Measurements from ENCODE around the gene PCGF1.

PCGF1 gene

DNA sequence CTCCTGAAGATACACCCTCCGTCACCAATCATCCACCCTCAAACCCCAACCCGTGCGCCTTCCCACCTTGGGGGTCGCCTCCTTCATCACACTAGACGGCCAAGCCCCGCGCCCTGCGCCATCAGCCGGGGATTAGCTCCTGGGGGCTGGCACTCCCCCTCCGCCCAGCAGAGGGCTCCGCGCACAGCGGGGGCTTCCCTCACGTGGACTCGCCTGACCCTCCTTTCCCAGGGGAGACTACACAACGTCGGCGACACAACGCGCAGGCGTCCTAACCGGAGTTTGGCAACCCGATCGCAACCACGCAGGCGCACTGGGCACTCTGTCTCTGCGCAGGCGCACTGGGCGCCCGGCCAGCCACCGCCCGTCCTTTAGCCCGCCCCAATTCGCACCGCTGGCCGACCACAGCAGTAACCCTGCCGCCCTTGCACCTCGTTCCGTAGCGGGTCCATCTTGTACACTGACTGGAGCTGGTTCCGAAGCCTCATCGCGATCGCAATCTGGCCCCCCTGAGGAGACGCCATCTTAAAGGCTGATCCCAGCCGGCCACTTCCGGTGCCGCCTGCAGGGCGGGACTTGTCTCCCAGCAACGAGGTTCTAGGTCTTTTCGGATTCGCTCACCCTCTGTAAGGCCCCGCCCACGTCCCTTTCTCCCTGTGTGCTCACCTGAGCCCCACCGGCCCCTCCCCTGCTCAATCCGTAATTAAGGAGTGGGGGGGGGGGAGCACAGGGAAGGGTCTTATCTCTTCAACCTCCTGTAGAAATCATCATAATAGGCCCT lies at the start of gene PCGF1:
Gene PCGF1, minus strand, starts transcription at position 551 of the 781 bp plus-strand sequence. Its CDS starts 27 bp downstream, at position 524.
- DNase-seq (ENCODE audit: low read depth in 3 of 3), result peak; percentile 98

DNA sequence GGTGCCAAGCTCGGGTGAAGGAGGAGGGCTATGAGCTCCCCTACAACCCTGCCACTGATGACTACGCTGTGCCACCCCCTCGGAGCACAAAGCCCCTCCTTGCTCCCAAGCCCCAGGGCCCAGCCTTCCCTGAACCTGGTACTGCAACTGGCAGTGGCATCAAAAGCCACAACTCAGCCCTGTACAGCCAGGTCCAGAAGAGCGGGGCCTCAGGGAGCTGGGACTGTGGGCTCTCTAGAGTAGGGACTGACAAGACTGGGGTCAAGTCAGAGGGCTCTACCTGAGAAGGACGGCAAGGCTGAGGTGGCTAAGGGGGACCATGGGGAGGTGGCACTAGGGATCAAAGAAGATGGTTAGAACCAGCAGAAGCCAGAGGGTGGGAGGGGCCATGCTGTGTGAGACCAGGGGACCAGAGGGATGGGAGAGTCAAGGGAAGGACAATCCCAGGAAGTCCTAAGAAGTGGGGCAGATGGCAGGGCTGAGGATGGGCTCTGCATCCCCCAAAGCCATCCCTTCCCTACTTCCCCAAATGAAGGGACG lies 49.4 kb upstream of the PCGF1 start:
- DNase-seq (ENCODE audit: low read depth in 3 of 3), result no peak

DNA sequence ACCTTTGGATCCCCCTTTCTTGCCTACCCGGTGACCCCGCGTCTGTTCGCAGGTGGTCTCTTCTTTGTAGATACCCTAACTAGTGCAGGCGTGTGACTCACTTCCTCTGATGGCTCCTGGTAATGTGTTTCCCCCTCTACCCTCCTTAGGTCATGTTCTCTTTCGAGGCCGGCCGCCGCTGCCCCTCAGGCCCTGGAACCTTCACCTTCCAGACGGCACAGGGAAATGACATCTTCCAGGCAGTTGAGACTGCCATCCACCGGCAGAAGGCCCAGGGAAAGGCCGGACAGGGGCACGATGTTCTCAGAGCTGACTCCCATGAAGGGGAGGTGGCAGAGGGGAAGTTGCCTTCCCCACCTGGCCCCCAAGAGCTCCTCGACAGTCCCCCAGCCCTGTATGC lies 48.7 kb upstream of the PCGF1 start:
- DNase-seq (ENCODE audit: low read depth in 3 of 3), result no peak

DNA sequence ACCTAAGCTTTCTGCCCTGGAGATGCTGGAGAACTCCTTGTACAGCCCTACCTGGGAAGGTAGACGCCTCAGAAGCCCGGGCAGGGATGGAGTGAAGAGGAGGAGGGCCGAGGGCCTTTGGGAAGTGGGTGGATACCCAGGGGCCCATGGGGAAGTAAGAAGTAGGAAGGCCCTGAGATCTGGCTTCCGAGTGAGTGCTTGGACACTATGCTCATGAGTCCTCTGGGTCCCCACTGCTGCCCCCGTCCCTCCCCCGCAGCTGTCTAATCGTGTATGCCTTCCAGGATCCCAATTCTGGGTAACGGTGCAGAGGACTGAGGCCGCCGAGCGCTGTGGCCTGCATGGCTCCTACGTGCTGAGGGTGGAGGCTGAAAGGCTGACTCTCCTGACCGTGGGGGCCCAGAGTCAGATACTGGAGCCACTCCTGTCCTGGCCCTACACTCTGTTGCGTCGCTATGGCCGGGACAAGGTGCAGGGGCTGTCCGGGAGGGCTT lies 48.2 kb upstream of the PCGF1 start:
- no peak for DNase-seq (ENCODE audit: low read depth in 3 of 3)

DNA sequence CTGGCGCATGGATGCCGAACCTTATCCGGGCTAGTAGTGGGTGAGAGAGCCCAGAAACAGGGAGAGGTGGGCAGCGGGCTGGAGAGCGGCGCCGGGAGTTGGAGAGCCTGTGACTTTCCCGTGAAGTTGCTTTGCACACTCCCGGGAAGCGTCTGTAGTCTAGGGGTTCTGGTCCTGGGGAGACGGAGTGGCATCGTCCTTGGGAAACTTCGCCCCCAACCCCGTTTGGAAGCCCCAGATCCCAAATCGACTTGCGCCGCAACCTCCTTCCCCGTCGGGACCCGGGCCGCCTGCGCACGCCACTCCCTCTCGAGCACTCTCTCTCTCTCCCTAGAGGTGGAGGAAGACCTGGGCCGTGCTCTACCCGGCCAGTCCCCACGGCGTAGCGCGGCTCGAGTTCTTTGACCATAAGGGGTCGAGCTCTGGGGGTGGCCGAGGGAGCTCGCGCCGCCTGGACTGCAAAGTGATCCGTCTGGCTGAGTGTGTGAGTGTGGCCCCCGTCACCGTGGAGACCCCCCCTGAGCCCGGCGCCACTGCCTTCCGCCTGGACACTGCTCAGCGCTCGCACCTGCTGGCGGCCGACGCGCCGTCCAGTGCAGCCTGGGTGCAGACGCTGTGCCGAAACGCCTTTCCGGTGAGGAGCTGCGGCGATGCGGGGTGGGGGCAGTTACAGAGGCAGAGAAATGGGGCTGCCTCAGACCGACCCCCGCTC lies 47.5 kb upstream of the PCGF1 start:
- DNase-seq (ENCODE audit: low read depth in 3 of 3), result peak in 1 of 3 experiments; percentile 39

DNA sequence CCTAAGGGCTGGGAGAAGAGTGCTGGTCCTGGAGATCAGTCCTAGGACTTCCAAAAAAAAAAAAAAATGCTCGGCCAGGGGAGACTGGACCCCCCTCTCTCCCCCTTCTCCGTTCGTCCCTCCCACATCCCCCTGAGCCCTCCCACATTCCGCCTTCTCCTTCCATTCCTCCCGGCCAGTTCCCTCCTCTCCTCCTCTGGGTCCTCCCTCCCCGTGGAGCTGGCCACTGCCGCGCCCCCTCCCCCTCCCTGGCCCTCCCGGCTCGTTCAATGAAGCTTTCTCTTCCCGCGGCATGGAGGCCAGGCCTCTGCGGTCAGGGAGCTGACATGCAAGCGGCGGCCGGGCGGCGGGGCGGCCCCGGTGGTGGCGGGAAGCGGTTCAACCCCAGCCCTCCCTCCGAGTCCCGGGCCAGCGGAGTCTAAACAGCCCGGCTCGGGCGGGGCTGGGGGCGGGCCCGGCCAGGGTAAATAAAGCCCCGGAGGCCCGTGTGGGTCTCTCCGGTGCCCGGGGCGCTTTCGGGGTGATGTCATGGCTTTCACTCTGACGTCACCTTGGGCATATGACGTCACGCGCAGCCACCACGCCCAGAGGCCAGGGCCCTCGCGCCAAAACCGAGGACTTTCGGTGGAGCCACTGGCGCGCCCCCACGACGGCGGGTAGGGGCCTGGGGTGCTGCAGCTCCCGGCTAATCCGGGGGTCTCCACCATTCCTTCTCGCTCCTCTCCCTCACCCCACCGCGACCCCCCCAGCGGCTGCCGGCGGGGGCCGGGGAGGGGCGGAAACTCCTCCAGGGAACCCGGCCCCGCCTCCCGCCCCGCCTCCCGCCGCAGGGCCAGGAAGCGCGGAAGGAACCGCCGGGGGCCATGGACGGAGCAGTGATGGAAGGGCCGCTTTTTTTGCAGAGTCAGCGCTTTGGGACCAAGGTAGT lies 46.7 kb upstream of the PCGF1 start, which contains the start of the genes DOK1 and LOXL3:
Gene DOK1, plus strand, starts transcription at position 829 of the 928 bp plus-strand sequence. Its CDS starts 35 bp downstream, at position 864.
Gene LOXL3, minus strand, starts transcription at position 51 of the 928 bp plus-strand sequence. CDS start 1,308 bp downstream, outside the sequence.
- DNase-seq (ENCODE audit: low read depth in 3 of 3), result peak; percentile 67 to 83 (median 74)

DNA sequence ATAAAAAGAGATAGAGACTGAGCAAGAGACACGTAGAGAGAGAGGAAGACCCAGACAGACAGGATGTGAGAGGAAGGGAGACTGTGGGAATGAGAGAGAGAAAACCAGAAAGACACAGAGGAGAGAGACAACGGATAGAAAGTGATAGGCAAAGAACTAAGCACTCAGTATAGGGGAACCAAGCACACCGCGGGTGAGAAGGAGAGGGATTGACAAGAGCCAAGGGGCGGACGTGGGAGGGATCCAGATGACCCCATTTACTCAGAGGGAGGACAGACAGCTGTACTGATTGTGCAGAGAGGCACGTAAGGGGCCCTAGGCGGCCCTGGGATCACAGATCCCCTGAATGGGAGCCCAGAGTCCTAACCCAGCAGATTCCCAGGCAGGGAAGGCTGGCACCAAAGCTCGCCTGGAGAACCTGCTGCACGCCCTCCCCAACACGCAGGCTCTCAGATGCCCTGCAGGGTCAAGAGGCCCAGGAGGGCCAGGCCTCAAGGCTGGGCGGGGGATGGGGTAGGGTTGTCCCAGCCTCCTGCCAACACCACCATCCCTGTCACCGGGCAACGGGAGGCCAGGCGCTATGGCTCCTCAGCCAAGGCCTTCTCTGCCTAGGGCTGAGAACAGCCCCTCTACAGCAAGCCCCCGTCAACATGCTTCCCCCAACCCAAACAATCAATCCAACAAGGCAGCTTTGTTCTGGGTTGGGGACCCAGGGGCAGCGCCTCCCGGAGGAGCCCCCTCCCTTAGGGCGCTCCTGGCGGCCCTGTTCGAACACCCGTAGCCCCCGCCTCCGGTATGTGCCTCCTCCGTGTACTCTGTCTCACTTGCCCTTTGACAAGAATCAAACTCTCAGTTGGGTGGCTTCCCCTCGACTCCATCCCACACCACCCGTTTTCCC lies 45.7 kb upstream of the PCGF1 start:
- DNase-seq (ENCODE audit: low read depth in 3 of 3), result no peak

DNA sequence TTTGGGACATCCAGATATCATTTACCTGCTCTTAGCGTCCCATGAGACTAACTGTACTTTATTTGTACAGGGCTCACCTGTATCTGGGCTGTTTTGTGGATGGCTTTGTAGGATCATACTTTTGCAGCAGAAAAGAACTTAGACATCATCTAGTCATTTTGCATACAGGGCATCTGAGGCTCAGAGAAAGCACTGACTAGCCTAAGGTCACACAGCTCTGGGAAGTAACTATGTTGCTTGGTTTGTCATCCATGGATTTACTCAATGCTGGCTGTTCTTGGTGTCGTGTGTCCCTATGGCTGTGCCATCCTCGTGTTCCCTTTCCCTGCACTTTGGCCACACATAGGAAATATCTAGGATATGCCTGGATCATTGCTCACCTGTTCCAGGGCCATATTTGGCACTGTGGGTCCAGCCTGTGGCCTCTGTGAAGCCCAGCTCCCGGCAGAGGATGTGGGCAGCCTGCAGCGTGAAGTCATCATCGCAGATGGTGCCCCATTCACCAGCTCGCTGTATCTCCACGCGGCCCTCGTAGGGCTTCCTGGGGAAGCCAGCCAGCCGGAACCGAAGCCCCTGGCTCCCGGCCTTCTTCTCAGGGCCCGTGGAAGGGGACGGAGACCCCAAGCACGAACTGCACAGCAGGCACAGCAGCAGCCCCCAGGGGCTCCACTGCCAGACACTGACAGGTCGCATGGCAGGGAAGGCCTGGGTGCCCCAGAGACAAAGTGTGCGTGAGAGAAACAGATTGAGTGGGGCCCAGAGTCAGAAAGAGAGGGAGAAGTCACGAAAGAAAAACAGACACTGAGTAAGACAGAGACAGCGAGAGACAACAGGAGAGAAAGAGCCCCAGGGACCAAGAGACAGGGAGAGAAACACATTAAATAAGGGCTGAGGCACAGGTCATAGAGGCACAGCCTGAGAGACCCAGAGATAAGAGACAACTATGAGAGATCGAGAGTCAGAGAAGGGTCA lies 44.7 kb upstream of the PCGF1 start:
- DNase-seq (ENCODE audit: low read depth in 3 of 3), result no peak

DNA sequence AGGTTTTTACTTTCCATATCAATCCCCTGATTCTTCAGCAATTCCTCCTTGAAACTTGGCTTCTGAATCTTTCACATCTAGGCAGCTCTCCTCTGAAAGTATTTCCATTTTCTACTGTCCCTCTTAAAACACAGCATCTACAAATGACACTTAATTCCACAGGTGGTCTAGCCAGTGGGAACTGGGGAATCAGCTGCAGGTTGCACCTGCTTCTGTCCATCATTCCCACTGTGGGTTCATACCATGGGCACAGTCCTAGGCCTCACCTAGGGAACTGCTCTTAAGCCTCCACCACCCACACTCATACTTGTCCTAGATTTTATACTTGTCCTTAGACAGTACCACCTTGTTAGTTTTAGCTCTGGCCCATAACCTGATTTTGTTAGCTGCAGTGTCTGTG lies 44.0 kb upstream of the PCGF1 start:
- no peak for DNase-seq (ENCODE audit: low read depth in 3 of 3)

DNA sequence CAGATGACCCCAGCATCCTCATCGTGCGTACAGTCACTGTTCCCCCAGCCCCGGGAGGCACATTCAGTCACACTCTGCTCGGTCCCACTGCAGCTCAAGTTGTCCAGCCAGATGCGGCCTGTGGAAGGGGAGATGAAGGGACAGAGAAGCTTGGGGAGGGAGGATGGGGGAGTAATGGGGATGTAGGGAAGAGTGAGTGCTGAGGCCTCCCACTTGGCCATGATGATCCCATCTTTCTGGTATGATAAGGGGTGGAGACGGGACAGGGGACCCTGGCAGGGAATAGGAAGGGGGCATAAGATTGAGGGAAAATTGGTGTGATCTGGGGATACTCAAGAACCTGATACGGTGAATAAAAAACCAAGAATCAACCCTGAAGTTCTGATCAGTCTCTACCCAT lies 42.7 kb upstream of the PCGF1 start:
- DNase-seq (ENCODE audit: low read depth in 3 of 3), result no peak

DNA sequence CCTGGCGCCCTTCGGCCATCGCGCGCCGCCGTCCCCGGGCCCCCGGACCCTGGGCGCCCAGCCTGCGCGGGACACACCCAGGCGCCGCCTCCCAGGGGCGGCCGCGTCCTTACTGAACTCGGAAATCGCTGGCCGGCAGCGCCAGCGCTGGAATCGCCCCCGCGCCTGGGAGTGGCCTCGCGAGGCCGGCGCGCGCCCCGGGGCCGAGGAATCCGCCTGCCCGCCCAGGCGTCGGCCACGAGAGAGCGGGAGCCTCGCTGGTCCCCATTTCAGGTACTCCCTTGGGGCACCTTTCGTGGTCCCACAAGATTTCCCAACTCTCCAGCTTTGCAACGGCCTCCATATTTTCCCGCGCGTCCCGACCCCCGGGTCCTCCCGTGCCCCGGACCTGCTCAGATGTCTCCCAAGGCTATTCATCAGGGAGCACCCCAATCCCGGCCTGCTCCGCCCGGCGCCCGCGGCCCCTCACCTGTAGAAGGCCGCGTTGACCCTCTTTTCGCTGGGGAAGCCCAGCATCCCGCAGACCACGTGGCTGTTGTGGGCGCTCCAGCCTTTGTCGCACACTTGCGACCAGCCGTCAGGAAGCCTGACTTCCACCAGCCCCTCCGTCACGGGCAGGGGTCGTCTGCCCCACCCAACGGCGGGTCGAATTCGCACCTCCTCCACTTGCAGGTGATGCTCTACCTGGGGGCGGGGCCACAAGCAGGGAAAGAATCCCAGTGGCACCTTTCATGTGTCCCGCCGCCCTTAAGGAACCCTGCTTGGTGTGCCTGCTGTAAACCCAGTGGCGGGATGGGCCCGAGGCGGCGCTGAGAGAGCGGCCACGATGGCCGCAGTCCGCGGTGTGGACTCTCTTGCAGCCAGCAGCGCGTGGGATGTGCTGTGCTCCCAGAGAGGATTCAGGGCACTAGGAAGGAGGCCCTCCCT lies 41.7 kb upstream of the PCGF1 start:
- DNase-seq (ENCODE audit: low read depth in 3 of 3), result no peak

DNA sequence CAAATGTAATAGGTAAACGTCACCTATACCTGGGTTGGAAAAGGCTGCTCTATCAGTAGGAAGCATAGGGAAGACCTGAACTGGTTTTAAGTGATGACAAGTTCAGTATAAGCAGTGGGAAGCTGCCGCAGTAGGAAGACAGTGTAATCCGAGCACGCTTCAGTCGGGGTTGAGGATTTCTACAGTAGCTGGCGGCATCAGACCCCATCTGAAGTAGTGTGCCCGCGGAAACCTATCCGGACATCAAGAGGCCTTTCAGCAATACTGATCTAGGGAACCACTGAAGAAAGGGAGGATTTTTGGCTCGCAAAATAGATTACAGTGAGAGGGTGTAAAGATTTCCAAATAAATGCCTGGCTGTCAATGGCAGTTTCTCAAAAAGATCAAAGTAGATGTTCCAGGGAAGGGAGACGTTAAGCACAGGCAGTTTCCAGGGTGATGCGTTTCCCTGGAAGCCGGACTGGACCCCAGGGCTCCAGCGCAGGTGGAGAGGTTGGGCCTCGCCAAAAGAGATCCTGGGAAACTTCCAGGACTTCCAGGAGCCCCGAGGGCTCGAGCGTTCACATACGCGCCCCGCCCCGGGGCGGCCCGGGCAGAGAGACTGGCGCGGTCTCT lies 40.9 kb upstream of the PCGF1 start:
- no peak for DNase-seq (ENCODE audit: low read depth in 3 of 3)

DNA sequence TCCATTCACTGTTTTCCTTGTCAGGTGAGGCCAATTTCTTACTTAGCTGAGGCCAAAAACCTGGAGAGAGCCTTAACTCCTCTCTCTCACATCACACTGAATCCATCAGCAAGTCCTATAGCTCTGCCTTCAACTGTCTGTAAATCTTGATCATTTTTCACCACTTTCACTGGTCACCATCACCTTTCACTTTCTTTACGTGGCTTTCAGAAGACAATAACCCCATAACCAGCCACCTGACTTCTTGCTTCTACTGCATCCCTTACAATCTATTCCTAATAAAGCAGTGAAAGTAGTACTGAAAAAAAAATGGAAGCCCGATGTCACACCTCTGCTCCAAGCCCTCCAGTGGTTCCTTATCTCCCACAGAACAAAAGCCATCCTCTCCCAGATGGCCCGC lies 38.5 kb upstream of the PCGF1 start:
- DNase-seq (ENCODE audit: low read depth in 3 of 3), result no peak

DNA sequence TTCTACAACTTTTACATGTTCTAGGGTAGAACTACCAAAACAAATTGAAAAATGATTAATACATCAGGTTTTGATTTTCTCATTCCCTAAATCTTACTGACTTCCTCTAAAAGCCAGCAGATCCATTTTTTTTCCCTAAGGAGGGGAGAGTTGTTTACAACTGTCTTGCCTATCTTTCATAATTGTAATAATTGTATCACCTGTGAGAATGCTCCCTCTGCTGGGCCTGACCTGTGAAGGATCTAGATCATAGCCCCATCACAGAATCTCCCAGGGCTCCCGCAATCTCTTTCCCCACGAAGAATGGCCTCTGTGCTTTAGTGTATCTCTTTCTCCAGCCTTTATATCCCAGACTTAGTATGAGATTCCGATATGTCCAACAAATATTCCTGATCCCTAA lies 37.1 kb upstream of the PCGF1 start:
- DNase-seq (ENCODE audit: low read depth in 3 of 3), result no peak

DNA sequence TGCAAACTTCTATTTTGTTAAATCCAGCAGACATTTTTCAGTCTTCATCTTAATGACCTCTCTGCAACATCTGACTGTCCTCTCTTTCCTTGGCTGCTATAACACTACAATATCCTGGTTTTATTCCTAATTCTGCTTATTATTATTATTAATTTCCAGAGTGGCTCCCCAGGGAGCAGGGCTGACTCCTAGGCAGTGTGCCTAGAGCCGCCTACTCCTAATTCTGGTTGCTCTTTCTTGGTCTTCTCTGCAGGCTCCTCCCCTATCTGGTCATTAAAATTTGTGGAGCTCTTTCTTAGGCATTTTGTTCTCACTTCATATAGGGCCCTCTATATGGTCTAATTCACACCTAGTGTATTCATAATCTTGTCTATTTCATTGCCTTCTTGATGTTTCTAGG lies 35.5 kb upstream of the PCGF1 start:
- no peak for DNase-seq (ENCODE audit: low read depth in 3 of 3)

DNA sequence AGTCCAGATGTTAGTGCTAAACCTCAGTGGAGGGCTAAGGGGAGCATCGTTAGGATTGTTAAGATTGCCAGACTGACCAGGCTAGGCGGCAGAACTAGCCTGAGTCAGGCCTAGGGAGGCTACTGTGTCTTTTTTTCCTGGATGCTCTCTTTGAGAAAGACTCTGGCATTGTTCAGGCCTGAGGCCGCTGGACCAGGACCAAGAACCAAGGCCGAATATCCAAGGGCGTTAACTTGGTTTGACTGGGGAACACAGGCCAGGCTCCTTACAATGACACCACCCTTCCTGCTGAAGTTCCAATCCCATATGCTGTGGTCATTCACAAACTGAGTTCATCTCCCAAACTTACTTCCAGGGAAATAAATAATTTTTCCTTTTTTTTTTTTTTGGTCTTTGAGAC lies 32.8 kb upstream of the PCGF1 start:
- DNase-seq (ENCODE audit: low read depth in 3 of 3), result no peak

DNA sequence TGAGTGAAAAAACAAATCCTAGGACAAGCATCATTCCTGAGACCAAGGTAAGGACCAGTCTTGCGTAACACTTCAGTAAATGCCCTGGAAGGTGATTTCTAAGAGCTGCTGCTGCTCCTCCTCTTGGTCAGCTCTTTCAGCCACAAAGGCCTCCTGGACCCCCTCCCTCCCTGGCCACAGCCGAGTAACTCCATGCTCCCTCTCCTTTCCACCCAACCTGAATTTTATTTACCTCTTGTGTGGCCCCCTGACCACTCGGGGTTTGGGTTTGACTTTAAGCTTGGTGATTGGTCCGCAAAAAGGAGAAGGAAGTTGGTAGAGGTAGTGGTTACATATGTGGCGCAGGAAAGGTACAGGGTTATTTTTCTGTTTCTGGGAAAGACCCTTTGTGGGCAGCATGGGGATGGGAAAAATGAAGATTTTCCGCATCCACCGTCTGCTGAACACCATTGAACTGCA lies 31.4 kb upstream of the PCGF1 start:
- DNase-seq (ENCODE audit: low read depth in 3 of 3), result no peak

DNA sequence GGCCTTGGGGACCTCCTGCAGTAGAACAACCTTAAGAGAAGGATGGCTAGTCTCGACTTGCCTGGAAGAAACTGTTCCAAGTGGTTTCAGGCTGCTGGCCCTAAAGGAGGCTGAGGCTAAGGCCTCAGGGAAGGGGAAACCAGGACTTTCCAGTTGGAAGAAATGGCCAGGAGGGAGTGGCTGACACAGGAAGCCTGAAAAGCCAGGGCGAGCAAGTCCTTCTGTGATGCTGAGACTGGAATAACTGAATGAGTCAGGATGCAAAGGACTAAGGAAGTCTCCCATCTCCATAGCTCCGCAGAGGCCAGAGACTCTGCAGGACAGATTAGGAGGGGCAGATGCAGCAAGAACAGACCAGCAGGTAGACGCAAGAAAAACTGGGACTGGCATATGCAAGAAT lies 29.6 kb upstream of the PCGF1 start:
- no peak for DNase-seq (ENCODE audit: low read depth in 3 of 3)
